Measurements from ENCODE around the gene TRIM65. TPM values are rescaled to one million over a fixed set of nuclear protein-coding genes. Genes with fewer than 3 reads are reported as not detected.

Gene TRIM65
- total and polyA plus RNA-seq, 2 of the 13 experiments (the other 11 are each of a cell fraction or from before 2014, with no cell fraction given) = 10.3 to 22.4 TPM

GRCh38 chr17:75891022-75891604 is 5.6 kb downstream of the TRIM65 start (continued):
- TF ChIP-seq TOPORS (CRISPR knock-in tag; IDR thresholded peaks at IDR 0.05) (0 out of 2 replicates have a peak, but pooled peaks have one; percentile 2), ZNF747 (CRISPR knock-in tag; IDR thresholded peaks at IDR 0.05; ENCODE audit: borderline replicate concordance) (peak; percentile 23; the same call in 1 of the 2 replicates), NRL (CRISPR knock-in tag; IDR thresholded peaks at IDR 0.05; ENCODE audit: borderline replicate concordance) (peak; percentile 7; the same call in 1 of the 2 replicates), TSC22D2 (CRISPR knock-in tag; IDR thresholded peaks at IDR 0.05; ENCODE audit: borderline replicate concordance) (no peak), ZNF589 (CRISPR knock-in tag; conservative IDR thresholded peaks at IDR 0.05) (peak; percentile 21; the same call in 1 of the 2 replicates), HOXA3 (CRISPR knock-in tag; IDR thresholded peaks at IDR 0.05) (peak; percentile 88), ZNF263 (CRISPR knock-in tag; IDR thresholded peaks at IDR 0.05) (peak; percentile 91), ZBTB4 (CRISPR knock-in tag; IDR thresholded peaks at IDR 0.05; ENCODE audit: borderline replicate concordance) (peak; percentile 100; the same call in 1 of the 2 replicates), HNRNPL (IDR thresholded peaks at IDR 0.05; ENCODE audit: low read depth, low read length) (peak; percentile 88; the same call in 1 of the 2 replicates), CEBPB (IDR thresholded peaks at IDR 0.05; ENCODE audit: borderline replicate concordance, low read depth, low read length) (peak; percentile 62; the same call in 1 of the 2 replicates), BORCS8-MEF2B (CRISPR knock-in tag; IDR thresholded peaks at IDR 0.05) (0 out of 2 replicates have a peak, but pooled peaks have one; percentile 60), SATB2 (CRISPR knock-in tag; IDR thresholded peaks at IDR 0.05) (0 out of 2 replicates have a peak, but pooled peaks have one; percentile 13), SOX5 (CRISPR knock-in tag; IDR thresholded peaks at IDR 0.05; ENCODE audit: borderline replicate concordance) (no peak)
- TF ChIP-seq, protein P1, sequence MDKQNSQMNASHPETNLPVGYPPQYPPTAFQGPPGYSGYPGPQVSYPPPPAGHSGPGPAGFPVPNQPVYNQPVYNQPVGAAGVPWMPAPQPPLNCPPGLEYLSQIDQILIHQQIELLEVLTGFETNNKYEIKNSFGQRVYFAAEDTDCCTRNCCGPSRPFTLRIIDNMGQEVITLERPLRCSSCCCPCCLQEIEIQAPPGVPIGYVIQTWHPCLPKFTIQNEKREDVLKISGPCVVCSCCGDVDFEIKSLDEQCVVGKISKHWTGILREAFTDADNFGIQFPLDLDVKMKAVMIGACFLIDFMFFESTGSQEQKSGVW (CRISPR knock-in tag; IDR thresholded peaks at IDR 0.05; ENCODE audit: borderline replicate concordance) = peak; percentile 37; the same call in 1 of the 2 replicates
- TF ChIP-seq, protein P2, sequence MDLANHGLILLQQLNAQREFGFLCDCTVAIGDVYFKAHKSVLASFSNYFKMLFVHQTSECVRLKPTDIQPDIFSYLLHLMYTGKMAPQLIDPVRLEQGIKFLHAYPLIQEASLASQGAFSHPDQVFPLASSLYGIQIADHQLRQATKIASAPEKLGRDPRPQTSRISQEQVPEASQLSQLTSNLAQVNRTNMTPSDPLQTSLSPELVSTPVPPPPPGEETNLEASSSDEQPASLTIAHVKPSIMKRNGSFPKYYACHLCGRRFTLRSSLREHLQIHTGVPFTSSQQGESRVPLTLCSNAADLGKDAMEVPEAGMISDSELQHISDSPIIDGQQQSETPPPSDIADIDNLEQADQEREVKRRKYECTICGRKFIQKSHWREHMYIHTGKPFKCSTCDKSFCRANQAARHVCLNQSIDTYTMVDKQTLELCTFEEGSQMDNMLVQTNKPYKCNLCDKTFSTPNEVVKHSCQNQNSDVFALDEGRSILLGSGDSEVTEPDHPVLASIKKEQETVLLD (CRISPR knock-in tag; IDR thresholded peaks at IDR 0.05; ENCODE audit: low read depth) = 0 out of 2 replicates have a peak, but pooled peaks have one; percentile 31
- TF ChIP-seq, protein P3, sequence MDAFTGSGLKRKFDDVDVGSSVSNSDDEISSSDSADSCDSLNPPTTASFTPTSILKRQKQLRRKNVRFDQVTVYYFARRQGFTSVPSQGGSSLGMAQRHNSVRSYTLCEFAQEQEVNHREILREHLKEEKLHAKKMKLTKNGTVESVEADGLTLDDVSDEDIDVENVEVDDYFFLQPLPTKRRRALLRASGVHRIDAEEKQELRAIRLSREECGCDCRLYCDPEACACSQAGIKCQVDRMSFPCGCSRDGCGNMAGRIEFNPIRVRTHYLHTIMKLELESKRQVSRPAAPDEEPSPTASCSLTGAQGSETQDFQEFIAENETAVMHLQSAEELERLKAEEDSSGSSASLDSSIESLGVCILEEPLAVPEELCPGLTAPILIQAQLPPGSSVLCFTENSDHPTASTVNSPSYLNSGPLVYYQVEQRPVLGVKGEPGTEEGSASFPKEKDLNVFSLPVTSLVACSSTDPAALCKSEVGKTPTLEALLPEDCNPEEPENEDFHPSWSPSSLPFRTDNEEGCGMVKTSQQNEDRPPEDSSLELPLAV (CRISPR knock-in tag; conservative IDR thresholded peaks at IDR 0.05; ENCODE audit: low read depth) = 0 out of 2 replicates have a peak, but pooled peaks have one; percentile 35

All from HepG2 (cell line).